Osteoblast (primary cell): Measurements from ENCODE around the gene TMEM244. TPM values are rescaled to one million over a fixed set of nuclear protein-coding genes. Genes with fewer than 3 reads are reported as not detected.
"Not testable (repeated sequence)": the region's sequence is repeated elsewhere in the genome, so short reads cannot be mapped to it uniquely, and the experiment has no call there.

Experiments
- DNase-seq: peaks from one replicate; pipeline ENCODE4 v3.0.0; 2011; ENCODE audit warnings: low spot score, mixed read lengths; ENCODE audit not compliant: insufficient read length; ENCODE audit errors: missing footprints
- H2AFZ ChIP-seq: 2 replicates; pipeline ENCODE4 v1.6.0; 2011; ENCODE audit warnings: mild to moderate bottlenecking, low read length
- H3K27ac ChIP-seq: 2 replicates; pipeline ENCODE4 v1.5.1; 2011; ENCODE audit warnings: mild to moderate bottlenecking, low read depth, low read length, moderate library complexity
- H3K27me3 ChIP-seq: 2 replicates; pipeline ENCODE4 v1.6.0; 2012; ENCODE audit warnings: mild to moderate bottlenecking, control low read depth, inconsistent platforms, low read length, moderate library complexity; ENCODE audit not compliant: insufficient read depth
- H3K36me3 ChIP-seq: 2 replicates; pipeline ENCODE4 v1.5.1; 2011; ENCODE audit warnings: mild to moderate bottlenecking, low read length, control low read depth, moderate library complexity; ENCODE audit not compliant: insufficient read depth
- H3K4me1 ChIP-seq: 2 replicates; pipeline ENCODE4 v1.5.1; 2011; ENCODE audit warnings: mild to moderate bottlenecking, low read length, control low read depth, moderate library complexity; ENCODE audit not compliant: insufficient read depth
- H3K4me2 ChIP-seq: 2 replicates; pipeline ENCODE4 v1.6.0; 2011; ENCODE audit warnings: mild to moderate bottlenecking, low read length; ENCODE audit not compliant: insufficient read depth
- H3K4me3 ChIP-seq: fragments of 200-600 bp; sonication (generic); 3 replicates; pipeline ENCODE4 v1.5.1; 2012; ENCODE audit warnings: mild to moderate bottlenecking, low read length, inconsistent platforms; ENCODE audit not compliant: insufficient read depth
- H3K79me2 ChIP-seq: 2 replicates; pipeline ENCODE4 v1.6.0; 2012; ENCODE audit warnings: mild to moderate bottlenecking, low read length, control low read depth, inconsistent platforms; ENCODE audit not compliant: insufficient read depth
- H3K9me3 ChIP-seq: 2 replicates; pipeline ENCODE4 v1.5.1; 2011; ENCODE audit warnings: low read depth, low read length, control low read depth
- H4K20me1 ChIP-seq: 2 replicates; pipeline ENCODE4 v1.6.0; 2012; ENCODE audit warnings: mild to moderate bottlenecking, low read length, control low read depth; ENCODE audit not compliant: insufficient read depth
- CTCF ChIP-seq: IDR thresholded peaks from 2 replicates; pipeline ENCODE4 v1.5.1; 2011; ENCODE audit warnings: mild to moderate bottlenecking, low read depth, low read length, moderate library complexity; ENCODE audit errors: extremely low read depth
- total RNA-seq: library from RNA; depleted of rRNA; stranded (reverse); fragments of >200 nt; gene quantifications from 2 replicates; pipeline ENCODE4 v1.2.3, GENCODE V29; 2012

The TMEM244 gene
- total RNA-seq, 1 donor: not detected

- Histone ChIP-seq H3K27ac (no peak overlapping the region), H3K36me3 (no peaks in the 10 kb centered on the region), H3K4me1 (peaks cover 7% of the 10 kb centered on the region), H2AFZ (no peak overlapping the region), H4K20me1 (no peaks in the 10 kb centered on the region), H3K79me2 (no peaks in the 10 kb centered on the region), H3K4me3 (no peak overlapping the region), H3K27me3 (no peaks in the 10 kb centered on the region), H3K9me3 (no peaks in the 10 kb centered on the region), H3K4me2 (peak overlapping the region; percentile 26)
- no peak for TF ChIP-seq CTCF
- no peak for DNase-seq
Observed at GRCh38 chr6:129844118-129844891, 16.8 kb downstream of the TMEM244 start.

GRCh38 chr6:129843573-129843972 is 17.5 kb downstream of the TMEM244 start:
- DNase-seq: no peak
- H3K79me2 ChIP-seq: no peaks in the 10 kb centered on the region
- no peak overlapping the region for H3K4me3 ChIP-seq
- H3K4me2 ChIP-seq: no peak overlapping the region
- peaks cover 7% of the 10 kb centered on the region for H3K4me1 ChIP-seq
- H2AFZ ChIP-seq: no peak overlapping the region
- no peaks in the 10 kb centered on the region for H3K36me3 ChIP-seq
- H3K27ac ChIP-seq: no peak overlapping the region
- H3K27me3 ChIP-seq: no peaks in the 10 kb centered on the region
- no peaks in the 10 kb centered on the region for H3K9me3 ChIP-seq
- H4K20me1 ChIP-seq: no peaks in the 10 kb centered on the region
- TF ChIP-seq CTCF: no peak

GRCh38 chr6:129842881-129843409 is 18.2 kb downstream of the TMEM244 start:
- no peak overlapping the region for H2AFZ ChIP-seq
- H3K27ac ChIP-seq: no peak overlapping the region
- H3K4me3 ChIP-seq: no peak overlapping the region
- H3K36me3 ChIP-seq: no peaks in the 10 kb centered on the region
- no peak for DNase-seq
- no peak for TF ChIP-seq CTCF
- H3K4me2 ChIP-seq: no peak overlapping the region
- H4K20me1 ChIP-seq: no peaks in the 10 kb centered on the region
- peaks cover 7% of the 10 kb centered on the region for H3K4me1 ChIP-seq
- no peaks in the 10 kb centered on the region for H3K9me3 ChIP-seq
- no peaks in the 10 kb centered on the region for H3K27me3 ChIP-seq
- H3K79me2 ChIP-seq: no peaks in the 10 kb centered on the region

DNA sequence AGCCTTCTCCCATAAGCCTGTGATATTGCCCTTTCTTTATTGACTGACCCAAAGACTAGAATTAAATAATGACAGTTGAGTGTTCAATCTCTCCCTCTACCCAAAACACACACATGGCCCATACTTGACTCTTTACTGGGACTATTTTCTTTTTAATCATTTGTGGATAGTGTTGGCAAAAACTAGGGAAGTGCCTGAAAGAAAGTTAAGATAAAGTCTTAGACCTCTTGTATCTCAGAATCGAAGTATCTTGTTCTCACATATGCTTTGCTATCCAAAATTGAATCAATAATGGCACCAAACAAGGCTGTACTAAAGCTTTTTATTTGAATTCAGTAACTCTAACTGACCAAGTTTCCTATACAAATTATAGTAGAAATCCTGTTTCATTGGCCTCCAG is 19.0 kb downstream of the TMEM244 start:
- Histone ChIP-seq H3K9me3 (no peaks in the 10 kb centered on the region), H3K27ac (no peak overlapping the region), H4K20me1 (no peaks in the 10 kb centered on the region), H3K79me2 (no peaks in the 10 kb centered on the region), H3K4me2 (no peak overlapping the region), H3K27me3 (no peaks in the 10 kb centered on the region), H3K4me3 (no peak overlapping the region), H2AFZ (no peak overlapping the region), H3K36me3 (no peaks in the 10 kb centered on the region), H3K4me1 (peaks cover 7% of the 10 kb centered on the region)
- DNase-seq: no peak
- no peak for TF ChIP-seq CTCF

- H3K27ac ChIP-seq, DNase-seq, H3K27me3 ChIP-seq, H3K79me2 ChIP-seq, H3K36me3 ChIP-seq, H3K4me1 ChIP-seq, H3K4me3 ChIP-seq, H2AFZ ChIP-seq, H4K20me1 ChIP-seq, H3K9me3 ChIP-seq, H3K4me2 ChIP-seq: not testable (repeated sequence)
Observed at GRCh38 chr6:129839562-129839961, 21.6 kb downstream of the TMEM244 start.
